GM18858 (cell line): ENCODE measurements around the gene NMT2.
A peak's percentile ranks its signal among the peaks of the same experiment; 100 is the strongest.
"Not testable (repeated sequence)": the region's sequence is repeated elsewhere in the genome, so short reads cannot be mapped to it uniquely, and the experiment has no call there.

ENCODE experiments used
- ATAC-seq: cut with Tn5 transposase; IDR thresholded peaks from one replicate; pipeline ENCODE4 v1.9.1; 2021; ENCODE audit not compliant: unreplicated experiment

NMT2 gene

DNA sequence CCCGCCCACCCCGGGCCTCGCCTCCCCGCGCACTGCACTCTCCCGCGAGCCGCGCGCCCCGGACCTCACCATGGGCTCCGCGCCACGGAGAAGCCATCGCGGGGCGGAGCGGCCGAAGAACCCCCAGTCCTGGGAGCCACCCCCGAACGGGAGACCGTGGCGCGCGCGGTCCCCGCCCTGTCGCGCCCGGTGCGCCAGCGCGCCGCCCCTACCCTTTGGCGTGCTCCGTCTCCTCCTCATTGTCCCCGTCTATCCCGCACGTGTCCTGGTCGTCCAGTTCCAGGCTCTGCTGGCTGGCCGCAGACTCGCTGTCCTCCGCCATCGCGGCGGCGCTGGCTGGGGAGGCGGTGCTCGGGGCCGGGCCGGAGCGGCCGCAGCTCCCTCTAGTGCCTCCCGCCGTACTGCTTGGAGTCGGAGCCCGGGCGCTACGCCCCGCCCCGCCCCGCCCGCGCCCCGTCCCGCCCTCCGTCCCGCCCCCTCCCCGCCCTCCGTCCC is at the start of gene NMT2:
Gene NMT2, minus strand, starts transcription at position 403 of the 495 bp plus-strand sequence. Its CDS starts 81 bp downstream, at position 322.
- ATAC-seq, result peak; percentile 73

DNA sequence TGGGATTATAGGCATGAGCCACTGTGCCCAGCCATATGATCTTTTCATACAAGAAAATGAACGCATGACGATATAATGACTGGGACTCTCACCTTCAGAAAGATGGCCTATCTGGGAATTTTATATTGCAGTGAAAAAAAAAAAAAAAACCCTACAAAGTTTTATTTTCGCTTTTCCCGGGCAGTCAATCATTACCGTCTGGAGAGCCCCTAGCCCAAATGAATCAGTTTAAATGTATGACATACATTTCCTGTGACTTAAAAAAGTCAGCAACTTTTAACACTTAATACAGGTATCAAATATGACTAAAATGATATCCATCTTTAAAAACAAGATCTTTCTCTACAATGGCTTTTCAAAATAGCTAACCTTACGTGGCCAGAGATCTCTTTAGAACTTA is 48.2 kb upstream of the NMT2 start:
- no peak for ATAC-seq

DNA sequence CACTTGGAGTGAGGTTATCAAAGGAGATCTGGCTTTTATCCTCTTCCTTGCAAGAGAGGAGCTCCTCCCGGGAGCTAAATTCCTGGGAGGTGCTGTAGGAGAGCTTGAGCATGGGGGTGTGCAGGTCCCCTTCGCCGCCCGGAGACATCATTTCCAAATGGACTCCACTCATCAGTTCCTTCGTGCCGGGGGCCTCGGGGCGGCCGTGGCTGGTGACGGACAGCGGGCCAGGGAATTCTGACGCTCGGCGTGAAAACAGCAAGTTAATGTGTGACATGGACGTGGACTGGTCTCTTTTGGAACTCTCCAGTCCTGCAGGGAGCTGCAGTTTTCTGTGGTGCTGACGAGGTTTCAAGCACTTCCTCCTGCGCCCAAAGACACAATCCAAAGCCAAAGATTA is 45.7 kb upstream of the NMT2 start:
- ATAC-seq, result no peak

- ATAC-seq, result no peak
Measured at GRCh38 chr10:15213461-15213861, 45.0 kb upstream of the NMT2 start.

DNA sequence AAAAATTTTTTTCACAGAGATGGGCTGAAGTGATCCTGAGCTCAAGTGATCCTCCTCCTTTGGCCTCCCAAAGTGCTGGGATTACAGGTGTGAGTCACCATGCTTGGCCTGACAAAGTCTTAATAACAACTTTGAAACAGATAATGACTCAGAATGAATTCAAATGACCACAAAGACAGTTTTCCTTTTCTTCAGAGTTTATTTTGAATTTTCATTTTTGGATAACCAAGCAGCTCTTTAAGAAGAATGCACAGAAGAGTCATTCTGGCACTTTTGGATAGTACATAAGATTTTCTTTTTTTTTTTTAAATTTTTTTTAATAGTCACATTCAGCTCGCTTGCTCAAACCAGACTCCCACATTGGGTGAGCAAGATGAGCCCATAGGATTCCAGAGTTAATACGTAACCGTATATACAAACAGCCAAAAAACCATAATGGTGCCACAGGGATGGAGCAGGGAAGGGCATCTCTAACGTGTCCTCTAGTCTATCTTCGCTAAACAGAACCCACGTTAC is 43.0 kb upstream of the NMT2 start:
- ATAC-seq, result no peak

- ATAC-seq, result no peak
Measured at GRCh38 chr10:15210521-15210920, 42.0 kb upstream of the NMT2 start.

GRCh38 chr10:15209827-15210509 is 41.5 kb upstream of the NMT2 start:
- ATAC-seq, result peak; percentile 51

- no peak for ATAC-seq
Measured at GRCh38 chr10:15208221-15208620, 39.7 kb upstream of the NMT2 start.

DNA sequence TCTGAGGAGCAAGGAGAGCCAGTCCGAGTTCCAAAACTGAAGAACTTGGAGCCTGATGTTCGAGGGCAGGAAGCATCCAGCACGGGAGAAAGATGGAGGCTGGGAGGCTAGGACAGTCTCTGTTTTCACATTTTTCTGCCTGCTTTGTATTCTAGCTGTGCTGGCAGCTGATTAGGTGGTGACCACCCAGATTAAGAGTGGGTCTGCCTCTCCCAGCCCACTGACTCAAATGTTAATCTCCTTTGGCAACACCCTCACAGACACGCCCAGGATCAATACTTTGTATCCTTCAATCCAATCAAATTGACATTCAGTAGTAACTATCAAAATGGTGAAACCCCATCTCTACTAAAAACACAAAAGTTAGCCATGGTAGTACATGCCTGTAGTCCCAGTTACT is 38.9 kb upstream of the NMT2 start:
- ATAC-seq, result not testable (repeated sequence)

GRCh38 chr10:15202639-15203038 is 34.1 kb upstream of the NMT2 start:
- ATAC-seq, result no peak

DNA sequence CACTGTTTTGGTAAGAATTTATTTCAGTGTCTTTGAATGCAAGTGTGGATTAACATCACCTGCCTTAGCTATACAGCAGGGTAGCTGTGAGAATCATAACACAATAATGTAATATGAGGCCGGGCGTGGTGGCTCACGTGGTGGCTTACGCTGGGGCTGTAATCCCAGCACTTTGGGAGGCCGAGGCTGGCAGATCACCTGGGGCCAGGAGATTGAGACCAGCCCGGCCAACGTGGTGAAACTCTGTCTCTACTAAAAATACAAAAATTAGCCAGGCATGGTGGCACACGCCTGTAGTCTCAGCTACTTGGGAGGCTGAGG is 33.8 kb upstream of the NMT2 start:
- ATAC-seq, result not testable (repeated sequence)

DNA sequence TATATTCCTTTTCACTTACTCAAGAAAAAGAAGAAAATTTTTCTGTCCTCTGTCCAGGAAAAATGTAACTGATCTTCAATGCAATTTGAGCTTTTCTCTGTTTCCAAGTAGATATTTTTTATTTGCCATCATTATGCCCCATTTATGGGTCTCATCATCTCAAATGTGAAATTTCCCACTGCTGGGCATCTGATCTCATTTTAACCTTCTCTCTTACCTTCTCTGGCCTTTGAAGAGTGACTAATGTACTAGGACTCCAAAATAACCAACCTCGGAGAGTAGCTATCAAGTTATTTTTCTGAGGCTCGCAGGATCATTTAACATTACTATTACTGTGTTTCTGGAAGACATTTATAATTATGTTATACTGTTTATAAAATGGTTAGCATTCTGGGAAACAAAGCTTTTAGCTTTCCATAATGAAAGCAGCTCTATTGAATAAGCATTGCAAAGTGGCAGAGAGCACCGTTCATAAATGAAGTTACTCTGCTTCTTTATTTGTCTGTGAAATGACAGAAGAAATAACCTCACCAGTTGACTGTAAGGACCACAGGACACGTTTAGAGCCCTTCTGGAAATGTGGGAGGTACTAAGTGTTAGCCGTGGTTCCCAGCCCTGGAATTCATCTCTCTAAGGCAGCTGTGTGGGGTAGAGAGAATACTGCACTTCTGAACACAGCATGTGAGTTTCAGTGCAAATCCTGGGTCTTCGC is 33.3 kb upstream of the NMT2 start:
- ATAC-seq, result no peak

DNA sequence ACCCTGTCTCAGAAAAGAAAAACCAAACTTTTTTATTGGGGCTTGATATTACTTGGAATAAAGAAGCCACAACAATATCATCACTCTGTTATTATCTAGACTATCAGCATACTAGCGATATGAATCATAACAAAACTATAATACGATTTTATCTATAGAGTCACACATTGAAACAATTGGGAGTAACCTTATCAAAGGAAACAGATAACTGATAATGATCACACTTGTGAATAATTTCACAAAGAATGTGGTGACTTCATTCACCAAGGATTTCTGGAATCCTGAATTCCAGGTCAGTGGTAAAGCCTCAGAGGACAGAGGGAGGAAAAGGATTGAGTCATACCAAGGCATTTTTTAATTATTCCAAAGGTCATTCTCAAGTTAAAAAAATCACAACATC is 32.1 kb upstream of the NMT2 start:
- no peak for ATAC-seq

DNA sequence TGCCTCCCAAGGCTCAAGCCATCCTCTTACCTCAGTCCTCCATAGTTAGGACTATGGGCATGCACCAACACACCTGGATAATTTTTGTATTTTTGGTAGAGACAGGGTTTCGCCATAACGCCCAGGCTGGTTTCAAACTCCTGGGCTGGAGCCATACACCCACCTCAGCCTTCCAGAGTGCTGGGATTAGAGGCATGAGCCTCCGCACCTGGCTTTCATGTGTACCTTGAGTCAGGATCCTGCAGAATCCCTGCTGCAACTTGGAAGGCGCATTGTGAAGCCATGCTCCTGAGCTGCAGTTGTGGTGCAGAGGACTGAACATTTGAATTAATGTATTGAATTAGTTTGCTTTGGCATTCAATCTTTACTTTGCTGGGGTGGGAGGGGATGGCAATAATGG is 29.4 kb upstream of the NMT2 start:
- ATAC-seq, result no peak

GRCh38 chr10:15197276-15197675 is 28.8 kb upstream of the NMT2 start:
- no peak for ATAC-seq

DNA sequence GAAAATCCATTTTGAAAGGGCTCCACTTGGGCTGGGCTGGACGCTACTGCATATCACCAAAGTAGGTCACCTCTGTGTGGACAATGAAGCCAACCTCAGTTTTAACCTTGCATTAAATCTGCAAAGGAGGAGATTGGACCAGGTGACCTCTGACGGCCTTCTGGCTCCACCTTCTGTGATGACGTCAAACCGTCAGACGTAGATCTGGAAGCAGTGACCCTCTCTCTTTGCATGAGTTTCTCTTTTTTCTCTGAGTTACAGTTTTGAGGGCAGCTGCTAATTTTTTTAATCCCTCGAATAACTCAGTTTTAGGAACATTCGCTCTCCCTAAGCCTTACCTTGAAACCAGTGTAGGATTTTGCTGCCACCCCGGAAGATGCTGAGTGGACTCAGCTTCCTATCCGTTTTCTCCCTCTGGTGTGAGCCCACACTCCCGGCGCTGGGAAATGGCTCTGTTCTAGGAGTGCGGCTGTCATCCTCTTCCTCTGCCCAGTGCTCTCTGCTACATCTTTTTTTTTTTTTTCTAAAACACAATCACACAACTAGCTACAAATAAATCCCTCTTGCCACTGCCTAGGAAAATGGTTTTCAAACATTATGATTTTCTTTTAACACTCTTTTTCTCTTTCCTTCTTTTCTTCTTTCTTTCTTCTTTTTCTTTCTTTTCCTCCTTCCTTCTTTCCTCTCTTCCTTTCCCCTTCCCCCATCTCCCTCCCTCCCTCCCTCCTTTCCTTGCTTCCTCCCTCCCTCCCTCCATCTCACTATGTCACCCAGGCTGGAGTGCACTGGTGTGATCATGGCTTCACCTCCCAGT is 27.7 kb upstream of the NMT2 start:
- no peak for ATAC-seq

GRCh38 chr10:15189133-15189885 is 20.8 kb upstream of the NMT2 start:
- ATAC-seq, result no peak

GRCh38 chr10:15188603-15189002 is 20.1 kb upstream of the NMT2 start:
- no peak for ATAC-seq

DNA sequence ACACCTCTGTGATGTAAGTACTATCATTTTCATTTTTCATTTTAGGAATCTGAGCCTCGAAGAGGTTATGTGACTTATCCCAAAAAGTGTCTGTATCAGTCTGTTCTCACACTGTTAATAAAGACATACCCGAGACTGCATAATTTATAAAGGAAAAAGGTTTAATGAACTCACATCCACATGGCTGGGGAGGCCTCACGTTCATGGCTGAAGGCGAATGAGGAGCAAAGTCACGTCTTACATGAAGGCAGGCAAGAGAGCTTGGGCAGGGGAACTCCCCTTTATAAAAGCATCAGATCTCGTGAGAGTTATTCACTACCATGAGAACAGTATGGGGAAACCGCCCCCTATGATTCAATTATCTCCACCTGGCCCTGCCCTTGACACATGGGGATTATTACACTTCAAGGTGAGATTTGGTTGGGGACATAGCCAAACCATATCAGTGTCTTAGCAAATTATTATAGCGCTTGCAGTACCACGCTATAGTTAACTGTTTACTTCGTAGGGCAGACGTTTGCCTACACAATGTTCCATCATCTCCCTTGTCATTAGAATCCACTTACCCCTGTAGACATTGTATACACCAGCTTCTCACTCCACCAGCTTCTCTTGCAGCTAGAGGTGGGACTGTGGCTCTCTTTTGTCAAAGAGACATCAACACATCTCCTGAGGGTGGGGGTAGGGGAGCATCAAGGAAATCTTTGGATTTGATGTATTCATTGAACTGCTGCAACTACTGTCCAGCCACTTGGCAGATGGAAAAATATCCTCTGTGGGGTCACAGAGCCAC is 15.4 kb upstream of the NMT2 start:
- no peak for ATAC-seq
